Spleen (tissue), 7 donors: ENCODE results near the gene SMAP2.

Experiments
- POLR2A ChIP-seq, 3 donors: fragments of 450-650 bp; IDR thresholded peaks; one replicate each; pipeline ENCODE4 v1.5.1; 2017; ENCODE audit warnings: antibody characterized with exemption in 3 of 3, mild to moderate bottlenecking in 1 of 3
- TF ChIP-seq, protein P1 (sequence below), 11 experiments: fragments of 200-600 bp in 7 of 11; fragments of 450-650 bp in 4 of 11; sonication (generic) in 4 of 11; IDR thresholded peaks in 8 of 11; conservative IDR thresholded peaks in 3 of 11; 1 replicate in 7 of 11; 2 replicates in 4 of 11; pipeline versions ENCODE4 v1.4.0 to v1.8.0; 2016 to 2021; ENCODE audit warnings: antibody characterized with exemption in 11 of 11, inconsistent platforms in 4 of 11, mild to moderate bottlenecking in 1 of 11
- donor health status: DM: no; HTN: no; CAD: no; lungs with moderate emphysema.
- donor health status: DM: no; HTN: no; CAD: no.
- donor health status: DM: no; HTN: no; CAD: no.

GRCh38 chr1:40390857-40391256 is 17.3 kb downstream of the SMAP2 start:
- TF ChIP-seq, protein P1, sequence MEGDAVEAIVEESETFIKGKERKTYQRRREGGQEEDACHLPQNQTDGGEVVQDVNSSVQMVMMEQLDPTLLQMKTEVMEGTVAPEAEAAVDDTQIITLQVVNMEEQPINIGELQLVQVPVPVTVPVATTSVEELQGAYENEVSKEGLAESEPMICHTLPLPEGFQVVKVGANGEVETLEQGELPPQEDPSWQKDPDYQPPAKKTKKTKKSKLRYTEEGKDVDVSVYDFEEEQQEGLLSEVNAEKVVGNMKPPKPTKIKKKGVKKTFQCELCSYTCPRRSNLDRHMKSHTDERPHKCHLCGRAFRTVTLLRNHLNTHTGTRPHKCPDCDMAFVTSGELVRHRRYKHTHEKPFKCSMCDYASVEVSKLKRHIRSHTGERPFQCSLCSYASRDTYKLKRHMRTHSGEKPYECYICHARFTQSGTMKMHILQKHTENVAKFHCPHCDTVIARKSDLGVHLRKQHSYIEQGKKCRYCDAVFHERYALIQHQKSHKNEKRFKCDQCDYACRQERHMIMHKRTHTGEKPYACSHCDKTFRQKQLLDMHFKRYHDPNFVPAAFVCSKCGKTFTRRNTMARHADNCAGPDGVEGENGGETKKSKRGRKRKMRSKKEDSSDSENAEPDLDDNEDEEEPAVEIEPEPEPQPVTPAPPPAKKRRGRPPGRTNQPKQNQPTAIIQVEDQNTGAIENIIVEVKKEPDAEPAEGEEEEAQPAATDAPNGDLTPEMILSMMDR (IDR thresholded peaks at IDR 0.05 in 8 of 11, conservative IDR thresholded peaks at IDR 0.05 in 3 of 11), result no peak
- no peak for TF ChIP-seq POLR2A (IDR thresholded peaks at IDR 0.05)
